Pulmonary artery endothelial cell (primary cell): Measurements from ENCODE around the gene EMP1. TPM values are rescaled to one million over a fixed set of nuclear protein-coding genes. Genes with fewer than 3 reads are reported as not detected.

Source experiments
- DNase-seq: peaks from one replicate; pipeline ENCODE4 v3.0.0-alpha.2; 2011; ENCODE audit warnings: low read depth, low spot score
- total RNA-seq: library from RNA; depleted of rRNA; stranded (reverse); fragments of >200 nt; gene quantifications from 2 replicates; pipeline ENCODE4 v1.2.3, GENCODE V29; 2014

EMP1 gene
- total RNA-seq, 1 donor from 2014 or later = 167 TPM

GRCh38 chr12:13171921-13172859 is 24.3 kb upstream of the EMP1 start:
- DNase-seq = no peak

GRCh38 chr12:13173012-13173932 is 23.3 kb upstream of the EMP1 start:
- DNase-seq = no peak

GRCh38 chr12:13175499-13175898 is 21.0 kb upstream of the EMP1 start:
- DNase-seq = no peak

- DNase-seq = no peak
Measured at GRCh38 chr12:13176256-13176655, 20.3 kb upstream of the EMP1 start.

- no peak for DNase-seq
Measured at GRCh38 chr12:13177373-13177772, 19.2 kb upstream of the EMP1 start.

- no peak for DNase-seq
Measured at GRCh38 chr12:13177906-13178305, 18.6 kb upstream of the EMP1 start.

GRCh38 chr12:13178568-13179210 is 17.8 kb upstream of the EMP1 start:
- DNase-seq = no peak

GRCh38 chr12:13179211-13180074 is 17.1 kb upstream of the EMP1 start:
- no peak for DNase-seq

- no peak for DNase-seq
Measured at GRCh38 chr12:13181375-13182070, 15.0 kb upstream of the EMP1 start.

- no peak for DNase-seq
Measured at GRCh38 chr12:13182881-13183280, 13.6 kb upstream of the EMP1 start.

- DNase-seq = no peak
Measured at GRCh38 chr12:13183620-13184019, 12.9 kb upstream of the EMP1 start.

GRCh38 chr12:13186302-13186701 is 10.2 kb upstream of the EMP1 start:
- DNase-seq = no peak

- no peak for DNase-seq
Measured at GRCh38 chr12:13187399-13187798, 9.1 kb upstream of the EMP1 start.

GRCh38 chr12:13189264-13189663 is 7.3 kb upstream of the EMP1 start:
- DNase-seq = no peak

GRCh38 chr12:13190275-13190674 is 6.3 kb upstream of the EMP1 start:
- no peak for DNase-seq

GRCh38 chr12:13192719-13193118 is 3.8 kb upstream of the EMP1 start:
- DNase-seq = no peak

GRCh38 chr12:13193505-13194231 is 2.9 kb upstream of the EMP1 start:
- no peak for DNase-seq

- DNase-seq = no peak
Measured at GRCh38 chr12:13194401-13195110, 2.0 kb upstream of the EMP1 start.

GRCh38 chr12:13195250-13195649 is 1.3 kb upstream of the EMP1 start:
- DNase-seq = no peak
